Colonic mucosa (tissue), 4 donors: Measurements from ENCODE around the gene CFAP74. TPM values are rescaled to one million over a fixed set of nuclear protein-coding genes. Genes with fewer than 3 reads are reported as not detected.

Experiments used
- DNase-seq: peaks from one replicate; pipeline ENCODE4 v3.0.0-alpha.2; 2020
- H3K27ac ChIP-seq: fragments of 200-600 bp; one replicate; pipeline ENCODE4 v1.8.0; 2021
- H3K27me3 ChIP-seq: fragments of 200-600 bp; one replicate; pipeline ENCODE4 v1.8.0; 2021
- H3K36me3 ChIP-seq: fragments of 200-600 bp; one replicate; pipeline ENCODE4 v1.8.0; 2021
- H3K4me1 ChIP-seq: fragments of 200-600 bp; one replicate; pipeline ENCODE4 v1.8.0; 2021; ENCODE audit warnings: mild to moderate bottlenecking
- H3K4me3 ChIP-seq: fragments of 200-600 bp; one replicate; pipeline ENCODE4 v1.8.0; 2021
- H3K9ac ChIP-seq, 2 donors: one replicate each; pipeline ENCODE4 v1.7.0; 2013; ENCODE audit warnings: control low read depth in 2 of 2, low read depth in 2 of 2, low read length in 2 of 2
- H3K9me3 ChIP-seq: fragments of 200-600 bp; one replicate; pipeline ENCODE4 v1.8.0; 2021
- CTCF ChIP-seq: fragments of 200-600 bp; IDR thresholded peaks from one replicate; pipeline ENCODE4 v1.8.0; 2022; ENCODE audit warnings: antibody characterized with exemption, mild to moderate bottlenecking
- intact Hi-C: fragments of 100-400 bp; cut with DNase I; formaldehyde crosslinking; loops from one replicate; pipeline ENCODE4 v1.14.1; 2022
- total RNA-seq, 2 donors: library from RNA; stranded (reverse); fragmentation: NEBNext Ultra II Directional in 1 of 2; extraction: Animal tissue kit (Norgen Biotek cat#: 25700) in 1 of 2; gene quantifications; one replicate each; pipeline ENCODE4 v1.2.1, GENCODE V29; 2021
- donor health status: healthy.
- donor health status: DM: no; HTN: no; CAD: no.
- donor health status: DM: no; HTN: no; CAD: no.

CFAP74 gene
- total RNA-seq, 2 donors from 2014 or later: 0.10 to 0.16 TPM

- TF ChIP-seq CTCF: no peak
- H3K27me3 ChIP-seq: no peaks in the 10 kb centered on the region
- H3K9ac ChIP-seq: peak overlapping the region; percentile 61 to 82
- no peak for DNase-seq
- peak overlapping the region; percentile 87 for H3K27ac ChIP-seq
- H3K9me3 ChIP-seq: no peaks in the 10 kb centered on the region
- intact Hi-C loops: no loop called here
- H3K4me3 ChIP-seq: no peak overlapping the region
- H3K36me3 ChIP-seq: no peaks in the 10 kb centered on the region
- peaks cover 26% of the 10 kb centered on the region for H3K4me1 ChIP-seq
Observed at GRCh38 chr1:1895060-1895418, 108.5 kb downstream of the CFAP74 start.

GRCh38 chr1:1894354-1895059 lies 109.1 kb downstream of the CFAP74 start:
- no peak for TF ChIP-seq CTCF
- Histone ChIP-seq H3K9me3 (no peaks in the 10 kb centered on the region), H3K9ac (peak overlapping the region; percentile 61 to 82), H3K4me1 (peaks cover 26% of the 10 kb centered on the region), H3K36me3 (no peaks in the 10 kb centered on the region), H3K27ac (peak overlapping the region; percentile 87), H3K27me3 (no peaks in the 10 kb centered on the region), H3K4me3 (no peak overlapping the region)
- intact Hi-C loops: no loop called here
- DNase-seq: peak; percentile 92

GRCh38 chr1:1893997-1894353 lies 109.6 kb downstream of the CFAP74 start:
- no peak for TF ChIP-seq CTCF
- H3K4me1 ChIP-seq: peaks cover 30% of the 10 kb centered on the region
- DNase-seq: no peak
- peak overlapping the region; percentile 57 to 82 for H3K9ac ChIP-seq
- H3K36me3 ChIP-seq: no peaks in the 10 kb centered on the region
- H3K4me3 ChIP-seq: no peak overlapping the region
- H3K9me3 ChIP-seq: no peaks in the 10 kb centered on the region
- H3K27me3 ChIP-seq: no peaks in the 10 kb centered on the region
- peak overlapping the region; percentile 87 for H3K27ac ChIP-seq
- intact Hi-C loops: no loop called here

GRCh38 chr1:1893291-1893985 lies 110.1 kb downstream of the CFAP74 start:
- intact Hi-C loops: no loop called here
- Histone ChIP-seq H3K9ac (peak overlapping the region; percentile 57 to 82), H3K36me3 (no peaks in the 10 kb centered on the region), H3K27me3 (no peaks in the 10 kb centered on the region), H3K27ac (peak overlapping the region; percentile 87), H3K4me1 (peaks cover 34% of the 10 kb centered on the region), H3K4me3 (no peak overlapping the region), H3K9me3 (no peaks in the 10 kb centered on the region)
- DNase-seq: no peak
- no peak for TF ChIP-seq CTCF

GRCh38 chr1:1892763-1893120 lies 110.8 kb downstream of the CFAP74 start:
- TF ChIP-seq CTCF: no peak
- Histone ChIP-seq H3K9ac (peak overlapping the region; percentile 76 to 82), H3K9me3 (no peaks in the 10 kb centered on the region), H3K27ac (no peak overlapping the region), H3K4me3 (no peak overlapping the region), H3K27me3 (no peaks in the 10 kb centered on the region), H3K36me3 (no peaks in the 10 kb centered on the region), H3K4me1 (peaks cover 39% of the 10 kb centered on the region)
- intact Hi-C loops: no loop called here
- no peak for DNase-seq
